H9 (cell line): Measurements from ENCODE around the gene STOML3. TPM values are rescaled to one million over a fixed set of nuclear protein-coding genes. Genes with fewer than 3 reads are reported as not detected.

Experiments used
- DNase-seq: peaks from one replicate; pipeline ENCODE4 v3.0.0-alpha.2; 2017
- H2AFZ ChIP-seq: one replicate; pipeline ENCODE4 v1.6.1; 2013; ENCODE audit warnings: mild to moderate bottlenecking, low read length, control low read depth, moderate library complexity
- H2AK5ac ChIP-seq: 2 replicates; pipeline ENCODE4 v1.6.1; 2013; ENCODE audit warnings: low read length, control low read depth, mixed read lengths; ENCODE audit not compliant: insufficient read length
- H2BK120ac ChIP-seq: one replicate; pipeline ENCODE4 v1.6.1; 2013; ENCODE audit warnings: low read depth, mild to moderate bottlenecking, low read length, control low read depth, inconsistent platforms; ENCODE audit not compliant: poor library complexity, severe bottlenecking
- H2BK12ac ChIP-seq: 2 replicates; pipeline ENCODE4 v1.6.1; 2013; ENCODE audit warnings: low read length, control low read depth, mixed read lengths, low read depth; ENCODE audit not compliant: insufficient read length
- H2BK15ac ChIP-seq: 2 replicates; pipeline ENCODE4 v1.6.1; 2013; ENCODE audit warnings: low read depth, low read length, control low read depth
- H2BK20ac ChIP-seq: one replicate; pipeline ENCODE4 v1.6.1; 2013; ENCODE audit warnings: low read depth, mild to moderate bottlenecking, low read length, control low read depth, inconsistent platforms; ENCODE audit not compliant: poor library complexity, severe bottlenecking
- H2BK5ac ChIP-seq: 2 replicates; pipeline ENCODE4 v1.6.1; 2013; ENCODE audit warnings: low read length, control low read depth, mixed read lengths; ENCODE audit not compliant: insufficient read length
- H3K14ac ChIP-seq: 2 replicates; pipeline ENCODE4 v1.6.1; 2013; ENCODE audit warnings: low read length, control low read depth; ENCODE audit not compliant: insufficient read depth
- H3K18ac ChIP-seq: 2 replicates; pipeline ENCODE4 v1.6.1; 2013; ENCODE audit warnings: low read depth, mild to moderate bottlenecking, mixed read lengths, low read length, control low read depth; ENCODE audit not compliant: insufficient read length
- H3K23ac ChIP-seq: 2 replicates; pipeline ENCODE4 v1.6.1; 2013; ENCODE audit warnings: low read length, control low read depth, mixed read lengths, low read depth; ENCODE audit not compliant: insufficient read length
- H3K23me2 ChIP-seq: 2 replicates; pipeline ENCODE4 v1.6.1; 2013; ENCODE audit warnings: low read depth, mild to moderate bottlenecking, mixed read lengths, low read length, control low read depth; ENCODE audit not compliant: insufficient read length, poor library complexity, severe bottlenecking
- H3K27ac ChIP-seq: 2 replicates; pipeline ENCODE4 v1.5.1; 2013; ENCODE audit warnings: low read length, control low read depth, mixed read lengths, low read depth; ENCODE audit not compliant: insufficient read length
- H3K27me3 ChIP-seq: 2 replicates; pipeline ENCODE4 v1.6.1; 2013; ENCODE audit warnings: low read length, control low read depth, inconsistent platforms; ENCODE audit not compliant: insufficient read depth
- H3K4ac ChIP-seq: 2 replicates; pipeline ENCODE4 v1.6.1; 2013; ENCODE audit warnings: low read depth, mild to moderate bottlenecking, control low read depth, inconsistent platforms, low read length, moderate library complexity
- H3K4me1 ChIP-seq: 2 replicates; pipeline ENCODE4 v1.6.1; 2013; ENCODE audit warnings: low read length, control low read depth, inconsistent platforms; ENCODE audit not compliant: insufficient read depth
- H3K4me2 ChIP-seq: 2 replicates; pipeline ENCODE4 v1.6.1; 2013; ENCODE audit warnings: low read length, control low read depth, mixed read lengths; ENCODE audit not compliant: insufficient read length, insufficient read depth
- H3K56ac ChIP-seq: 2 replicates; pipeline ENCODE4 v1.6.1; 2013; ENCODE audit warnings: low read depth, mild to moderate bottlenecking, mixed read lengths, low read length, control low read depth; ENCODE audit not compliant: insufficient read length
- H3K79me1 ChIP-seq: 2 replicates; pipeline ENCODE4 v1.6.1; 2013; ENCODE audit warnings: low read depth, mild to moderate bottlenecking, moderate library complexity, low read length, control low read depth, inconsistent platforms; ENCODE audit not compliant: insufficient read depth, poor library complexity, severe bottlenecking
- H3K79me2 ChIP-seq: 2 replicates; pipeline ENCODE4 v1.6.1; 2013; ENCODE audit warnings: low read length, control low read depth, inconsistent platforms; ENCODE audit not compliant: insufficient read depth
- H3K9ac ChIP-seq: 2 replicates; pipeline ENCODE4 v1.6.1; 2013; ENCODE audit warnings: low read length, control low read depth, mixed read lengths; ENCODE audit not compliant: insufficient read length; ENCODE audit errors: extremely low read depth
- H3K9me3 ChIP-seq: one replicate; pipeline ENCODE4 v1.6.1; 2013; ENCODE audit warnings: low read depth, low read length, inconsistent platforms; ENCODE audit not compliant: control insufficient read depth
- H3T11ph ChIP-seq: one replicate; pipeline ENCODE4 v1.6.1; 2013; ENCODE audit warnings: mild to moderate bottlenecking, low read length, control low read depth, inconsistent platforms
- H4K20me1 ChIP-seq: one replicate; pipeline ENCODE4 v1.6.1; 2013; ENCODE audit not compliant: control insufficient read depth, insufficient read length, insufficient read depth
- H4K5ac ChIP-seq: 2 replicates; pipeline ENCODE4 v1.6.1; 2013; ENCODE audit warnings: low read depth, mild to moderate bottlenecking, mixed read lengths, low read length, control low read depth; ENCODE audit not compliant: insufficient read length
- H4K8ac ChIP-seq: replicated peaks from 2 replicates; pipeline ENCODE4 v1.6.1; 2013; ENCODE audit warnings: low read length, control low read depth, mixed read lengths, low read depth; ENCODE audit not compliant: insufficient read length
- H4K91ac ChIP-seq: 2 replicates; pipeline ENCODE4 v1.6.1; 2013; ENCODE audit warnings: low read depth, mild to moderate bottlenecking, moderate library complexity, mixed read lengths, low read length, control low read depth; ENCODE audit not compliant: insufficient read length
- H3K27ac Mint-ChIP-seq, 3 experiments: 2 replicates in 2 of 3; 3 replicates in 1 of 3; pipeline ENCODE4 v1.8.0; 2020 to 2021; ENCODE audit warnings: mixed read lengths in 3 of 3, mild to moderate bottlenecking in 1 of 3, moderate library complexity in 1 of 3
- H3K27me3 Mint-ChIP-seq: 2 replicates; pipeline ENCODE4 v1.8.0; 2021; ENCODE audit warnings: low read depth, mild to moderate bottlenecking, moderate library complexity, mixed read lengths
- H3K36me3 Mint-ChIP-seq, 3 experiments: 2 replicates in 2 of 3; 3 replicates in 1 of 3; pipeline ENCODE4 v1.8.0; 2020 to 2021; ENCODE audit warnings: low read depth in 3 of 3, mixed read lengths in 3 of 3; ENCODE audit not compliant: insufficient read depth in 1 of 3
- H3K4me1 Mint-ChIP-seq, 2 experiments: 2 replicates each; pipeline ENCODE4 v1.8.0; 2020; ENCODE audit warnings: mixed read lengths in 2 of 2
- H3K4me3 Mint-ChIP-seq, 2 experiments: 2 replicates in 1 of 2; 3 replicates in 1 of 2; pipeline ENCODE4 v1.8.0; 2020 to 2021; ENCODE audit warnings: mild to moderate bottlenecking in 2 of 2, mixed read lengths in 2 of 2, moderate library complexity in 1 of 2
- H3K9me3 Mint-ChIP-seq, 2 experiments: 2 replicates in 1 of 2; 3 replicates in 1 of 2; pipeline ENCODE4 v1.8.0; 2020; ENCODE audit warnings: mild to moderate bottlenecking in 2 of 2, mixed read lengths in 2 of 2, moderate library complexity in 1 of 2
- CTCF ChIP-seq: fragments of 200-600 bp; sonication (generic); conservative IDR thresholded peaks from 3 replicates; pipeline ENCODE4 v1.8.0; 2021; ENCODE audit warnings: antibody characterized with exemption, mild to moderate bottlenecking
- WGBS: extraction: QIAGEN DNeasy Blood & Tissue Kit; methylation state at CpG from one replicate; pipeline ENCODE4 v1.1.7; 2013; ENCODE audit warnings: missing lambda C conversion rate, low lambda C conversion rate, mixed read lengths; ENCODE audit not compliant: insufficient read length; ENCODE audit errors: extremely low coverage; 5-methylcytosine and 5-hydroxymethylcytosine counted together
- total RNA-seq: library from RNA; stranded (reverse); gene quantifications from 2 replicates; pipeline ENCODE4 v1.2.1, GENCODE V29; 2021

STOML3 gene
- total RNA-seq, 1 experiment from 2014 or later, result not detected

DNA sequence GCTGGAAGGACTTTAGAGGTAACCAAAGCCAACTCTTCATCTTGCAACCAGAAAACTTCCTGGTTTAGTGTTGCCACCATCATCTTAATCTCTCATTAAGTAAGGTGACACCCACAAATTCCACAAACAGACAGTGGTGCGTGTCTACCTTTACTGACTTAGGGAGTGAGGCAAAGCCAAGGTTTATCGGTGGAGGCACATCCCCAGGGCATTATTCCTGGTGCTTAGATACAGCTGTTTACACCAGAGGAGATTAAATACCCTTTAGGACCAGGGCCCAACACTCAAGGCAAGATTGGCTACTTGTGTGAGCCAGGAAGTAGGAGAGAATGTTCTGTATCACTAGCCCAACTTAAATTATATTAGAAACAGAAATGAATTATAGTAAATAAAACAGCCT, 9.5 kb downstream of the STOML3 start:
- Histone ChIP-seq H4K5ac (no peak overlapping the region), H3K23me2 (no peaks in the 10 kb centered on the region), H3K9ac (no peak overlapping the region), H3T11ph (no peak overlapping the region), H3K4me1 (peaks cover 9% of the 10 kb centered on the region; the same call in 1 of the 2 replicates), H4K91ac (no peak overlapping the region), H3K27ac (no peak overlapping the region), H3K4me2 (no peak overlapping the region), H2AK5ac (no peak overlapping the region), H3K9me3 (no peaks in the 10 kb centered on the region), H2BK5ac (no peak overlapping the region), H4K20me1 (no peaks in the 10 kb centered on the region), H3K23ac (no peak overlapping the region), H2BK12ac (no peak overlapping the region), H3K27me3 (no peaks in the 10 kb centered on the region), H3K4ac (no peak overlapping the region), H3K79me1 (no peaks in the 10 kb centered on the region), H2BK120ac (no peak overlapping the region), H2AFZ (no peak overlapping the region), H3K18ac (no peak overlapping the region), H2BK15ac (no peak overlapping the region), H3K56ac (no peak overlapping the region), H3K79me2 (no peaks in the 10 kb centered on the region), H3K14ac (no peak overlapping the region; the same call in 1 of the 2 replicates), H4K8ac (no peak overlapping the region), H2BK20ac (no peak overlapping the region)
- no peak for DNase-seq
- H3K27me3 Mint-ChIP-seq, result no peaks in the 10 kb centered on the region
- TF ChIP-seq CTCF, result no peak
- H3K4me3 Mint-ChIP-seq, result no peak overlapping the region
- WGBS, result no CpG with 5 or more reads among the region's 2 CpGs
- H3K27ac Mint-ChIP-seq, result peak overlapping the region in 1 of 3 experiments; percentile 69; a peak in 4 of 7 replicates
- H3K36me3 Mint-ChIP-seq, result peaks cover 0 to 13% (median 7%) of the 10 kb centered on the region in 3 experiments
- H3K9me3 Mint-ChIP-seq, result peaks cover 5 to 20% of the 10 kb centered on the region in 2 experiments
- H3K4me1 Mint-ChIP-seq, result peaks cover 14 to 22% of the 10 kb centered on the region in 2 experiments
